Trophoblast cell (in vitro differentiated cells and primary cell): ENCODE data around the gene NAE1.

Experiments
- DNase-seq, 2 donors: peaks; one replicate each; pipeline ENCODE4 v3.0.0-alpha.2; 2016
- H2AFZ ChIP-seq: 2 replicates; pipeline ENCODE4 v1.6.1; 2013; ENCODE audit warnings: low read length, moderate library complexity, mild to moderate bottlenecking; ENCODE audit not compliant: insufficient read depth, poor library complexity
- H2AK5ac ChIP-seq: 2 replicates; pipeline ENCODE4 v1.6.1; 2013; ENCODE audit warnings: mild to moderate bottlenecking, low read length
- H2BK120ac ChIP-seq: 2 replicates; pipeline ENCODE4 v1.6.1; 2013; ENCODE audit warnings: low read length, mild to moderate bottlenecking, moderate library complexity; ENCODE audit not compliant: insufficient read depth, poor library complexity
- H2BK12ac ChIP-seq: 2 replicates; pipeline ENCODE4 v1.6.1; 2013; ENCODE audit warnings: mild to moderate bottlenecking, low read length, moderate library complexity
- H2BK5ac ChIP-seq: 2 replicates; pipeline ENCODE4 v1.6.1; 2013; ENCODE audit warnings: low read length, low read depth, moderate library complexity, mild to moderate bottlenecking; ENCODE audit not compliant: poor library complexity
- H3K14ac ChIP-seq: 2 replicates; pipeline ENCODE4 v1.6.1; 2013; ENCODE audit warnings: mild to moderate bottlenecking, low read length
- H3K18ac ChIP-seq: 2 replicates; pipeline ENCODE4 v1.6.1; 2013; ENCODE audit warnings: mild to moderate bottlenecking, low read length
- H3K23ac ChIP-seq: 2 replicates; pipeline ENCODE4 v1.6.1; 2013; ENCODE audit warnings: low read length
- H3K27ac ChIP-seq: 2 replicates; pipeline ENCODE4 v1.5.1; 2013; ENCODE audit warnings: low read depth, mild to moderate bottlenecking, inconsistent platforms, low read length, moderate library complexity
- H3K27me3 ChIP-seq: 2 replicates; pipeline ENCODE4 v1.6.1; 2013; ENCODE audit warnings: inconsistent platforms, mild to moderate bottlenecking, low read length, moderate library complexity; ENCODE audit not compliant: insufficient read depth
- H3K36me3 ChIP-seq, 2 experiments: 1 replicate in 1 of 2; 2 replicates in 1 of 2; pipeline ENCODE4 v1.6.1; 2013; ENCODE audit warnings: low read length in 2 of 2, mild to moderate bottlenecking in 2 of 2, moderate library complexity in 1 of 2; ENCODE audit not compliant: insufficient read depth in 2 of 2, control insufficient read depth in 1 of 2
- H3K4ac ChIP-seq: 2 replicates; pipeline ENCODE4 v1.6.1; 2013; ENCODE audit warnings: low read depth, mild to moderate bottlenecking, low read length, moderate library complexity
- H3K4me1 ChIP-seq, 2 experiments: 1 replicate in 1 of 2; 2 replicates in 1 of 2; pipeline ENCODE4 v1.6.1; 2013; ENCODE audit warnings: low read length in 2 of 2, mild to moderate bottlenecking in 2 of 2, moderate library complexity in 1 of 2; ENCODE audit not compliant: insufficient read depth in 2 of 2, control insufficient read depth in 1 of 2
- H3K4me2 ChIP-seq: 2 replicates; pipeline ENCODE4 v1.6.1; 2013; ENCODE audit warnings: inconsistent platforms, mild to moderate bottlenecking, low read length, moderate library complexity
- H3K4me3 ChIP-seq: 2 replicates; pipeline ENCODE4 v1.5.1; 2013; ENCODE audit warnings: mild to moderate bottlenecking, low read depth, low read length, inconsistent platforms
- H3K79me1 ChIP-seq: one replicate; pipeline ENCODE4 v1.6.1; 2013; ENCODE audit warnings: low read length
- H3K79me2 ChIP-seq: 2 replicates; pipeline ENCODE4 v1.6.1; 2013; ENCODE audit warnings: low read length, mild to moderate bottlenecking; ENCODE audit not compliant: control insufficient read depth, insufficient read depth, poor library complexity
- H3K9ac ChIP-seq: 2 replicates; pipeline ENCODE4 v1.6.1; 2013; ENCODE audit warnings: mild to moderate bottlenecking, low read length
- H3K9me3 ChIP-seq: 2 replicates; pipeline ENCODE4 v1.6.1; 2013; ENCODE audit warnings: low read depth, mild to moderate bottlenecking, control low read depth, inconsistent platforms, low read length; ENCODE audit not compliant: insufficient read depth
- H4K12ac ChIP-seq: 2 replicates; pipeline ENCODE4 v1.6.1; 2013; ENCODE audit warnings: low read depth, mild to moderate bottlenecking, low read length, moderate library complexity
- H4K8ac ChIP-seq: 2 replicates; pipeline ENCODE4 v1.6.1; 2013; ENCODE audit warnings: low read depth, mild to moderate bottlenecking, low read length, moderate library complexity
- H4K91ac ChIP-seq: one replicate; pipeline ENCODE4 v1.6.1; 2013; ENCODE audit warnings: low read depth, mild to moderate bottlenecking, low read length, moderate library complexity
- WGBS: extraction: QIAGEN DNeasy Blood & Tissue Kit; methylation state at CpG from one replicate; pipeline ENCODE4 v1.1.7; 2013; ENCODE audit warnings: missing lambda C conversion rate; ENCODE audit not compliant: insufficient read length, insufficient coverage; ENCODE audit errors: extremely low coverage; 5-methylcytosine and 5-hydroxymethylcytosine counted together

The NAE1 gene

DNA sequence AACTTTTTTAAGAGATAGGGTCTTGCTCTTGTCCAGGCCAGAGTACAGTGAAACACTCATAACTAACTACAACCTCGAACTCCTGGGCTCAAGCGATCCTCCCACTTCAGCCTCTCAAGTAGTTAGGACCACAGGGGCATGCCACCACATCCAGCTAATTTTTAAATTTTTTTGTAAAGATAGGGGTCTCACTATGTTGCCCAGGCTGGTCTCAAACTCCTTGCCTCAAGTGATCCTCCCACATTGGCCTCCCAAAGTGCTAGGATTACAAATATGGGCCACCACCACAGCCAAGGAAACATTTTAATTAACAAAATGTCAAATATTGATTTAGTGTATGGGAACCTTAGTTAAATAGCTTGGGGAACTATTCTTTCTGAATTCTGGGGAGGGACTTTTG is 76.6 kb downstream of the NAE1 start:
- Histone ChIP-seq H4K91ac (no peak overlapping the region), H3K4ac (no peak overlapping the region), H2BK120ac (no peak overlapping the region), H2AK5ac (no peak overlapping the region), H3K18ac (no peak overlapping the region), H3K36me3 (peaks cover 0 to 2% of the 10 kb centered on the region in 2 experiments), H3K4me3 (no peak overlapping the region), H3K79me2 (peaks cover 17% of the 10 kb centered on the region), H2AFZ (no peak overlapping the region), H2BK5ac (no peak overlapping the region), H3K27me3 (no peaks in the 10 kb centered on the region), H3K23ac (no peak overlapping the region), H3K4me2 (no peak overlapping the region), H3K4me1 (peaks cover 7 to 8% of the 10 kb centered on the region in 2 experiments), H4K8ac (no peak overlapping the region), H3K9me3 (no peaks in the 10 kb centered on the region), H2BK12ac (no peak overlapping the region), H3K9ac (no peak overlapping the region), H3K79me1 (peaks cover 7% of the 10 kb centered on the region), H3K27ac (no peak overlapping the region), H3K14ac (no peak overlapping the region), H4K12ac (no peak overlapping the region)
- WGBS: no CpG with 5 or more reads among the region's 2 CpGs
- no peak for DNase-seq

DNA sequence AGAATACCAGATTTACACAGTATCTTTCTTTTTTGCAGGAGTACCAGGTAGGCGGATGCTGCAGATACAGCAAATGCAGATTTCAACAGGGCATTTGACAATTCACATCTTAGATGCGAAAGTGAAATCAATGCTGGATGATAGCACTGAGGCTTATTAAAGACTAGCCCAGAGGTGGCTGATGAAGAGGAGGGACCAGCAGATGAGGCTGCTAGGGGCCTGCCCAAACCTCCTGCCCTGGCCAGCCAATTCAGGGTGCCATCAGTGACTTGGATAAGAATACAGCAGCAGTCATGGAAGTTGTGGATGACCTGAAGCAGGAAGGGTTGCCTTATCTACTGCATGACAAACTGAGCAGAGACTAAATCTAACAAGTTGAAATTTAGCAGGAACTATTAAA is 77.8 kb downstream of the NAE1 start:
- Histone ChIP-seq H2BK12ac (no peak overlapping the region), H4K12ac (no peak overlapping the region)

More for the DNA sequence above, 77.8 kb downstream of the NAE1 start:
- no peak overlapping the region for H3K9ac ChIP-seq
- H3K18ac ChIP-seq: no peak overlapping the region
- no peak for DNase-seq
- H2BK120ac ChIP-seq: no peak overlapping the region
- no peaks in the 10 kb centered on the region for H3K27me3 ChIP-seq
- H3K14ac ChIP-seq: no peak overlapping the region
- no peak overlapping the region for H2AK5ac ChIP-seq
- no peak overlapping the region for H3K23ac ChIP-seq
- no peaks in the 10 kb centered on the region for H3K9me3 ChIP-seq
- H3K27ac ChIP-seq: no peak overlapping the region
- WGBS: no CpG with 5 or more reads among the region's 2 CpGs
- no peak overlapping the region for H2BK5ac ChIP-seq
- H3K4me3 ChIP-seq: no peak overlapping the region
- no peak overlapping the region for H2AFZ ChIP-seq
- peaks cover 7 to 8% of the 10 kb centered on the region in 2 experiments for H3K4me1 ChIP-seq
- peaks cover 7% of the 10 kb centered on the region for H3K79me1 ChIP-seq
- no peak overlapping the region for H3K4me2 ChIP-seq
- peaks cover 19% of the 10 kb centered on the region for H3K79me2 ChIP-seq
- no peak overlapping the region for H3K4ac ChIP-seq
- no peak overlapping the region for H4K91ac ChIP-seq
- peaks cover 7 to 10% of the 10 kb centered on the region in 2 experiments for H3K36me3 ChIP-seq
- H4K8ac ChIP-seq: no peak overlapping the region
